Measurements from ENCODE around the gene GRK2. TPM values are rescaled to one million over a fixed set of nuclear protein-coding genes. Genes with fewer than 3 reads are reported as not detected.

Gene GRK2
- total and polyA plus RNA-seq, 2 of the 8 experiments (the other 6 are each of a cell fraction or from before 2014, with no cell fraction given) = 47.3 to 49.7 TPM

GRCh38 chr11:67284811-67285540 is 18.7 kb downstream of the GRK2 start (continued):
- TF ChIP-seq RAD21 (IDR thresholded peaks at IDR 0.05 in 1 of 2, conservative IDR thresholded peaks at IDR 0.05 in 1 of 2; ENCODE audit: low read depth in 2 of 2, low read length in 2 of 2) (no peak), HDAC6 (IDR thresholded peaks at IDR 0.05; ENCODE audit: low read depth, low read length) (no peak), CBX8 (IDR thresholded peaks at IDR 0.05; ENCODE audit: borderline replicate concordance, low read depth, low read length) (no peak)

Measured in H1 (cell line).